Transverse colon (tissue), 4 donors: ENCODE data around the gene OAS2. TPM values are rescaled to one million over a fixed set of nuclear protein-coding genes. Genes with fewer than 3 reads are reported as not detected.

Source experiments
- DNase-seq: peaks from one replicate; pipeline ENCODE4 v3.0.0-alpha.2; 2019
- H3K27ac ChIP-seq, 4 donors: fragments of 200-600 bp; sonication (generic); 2 replicates each; pipeline ENCODE4 v1.5.1; 2016 to 2018; ENCODE audit warnings: inconsistent platforms in 4 of 4
- H3K27me3 ChIP-seq: fragments of 200-600 bp; sonication (generic); 2 replicates; pipeline ENCODE4 v1.5.1; 2017; ENCODE audit warnings: inconsistent platforms
- H3K36me3 ChIP-seq, 4 donors: fragments of 200-600 bp; sonication (generic); 2 replicates each; pipeline ENCODE4 v1.5.1; 2017 to 2019; ENCODE audit warnings: inconsistent platforms in 4 of 4
- H3K4me1 ChIP-seq, 4 donors: fragments of 200-600 bp; sonication (generic); 2 replicates each; pipeline ENCODE4 v1.5.1; 2017 to 2020; ENCODE audit warnings: inconsistent platforms in 4 of 4
- H3K4me3 ChIP-seq, 4 donors: fragments of 200-600 bp; sonication (generic); 1 replicate in 1 of 4; 2 replicates in 3 of 4; pipeline versions ENCODE4 v1.5.1 to v1.6.1; 2017 to 2019; ENCODE audit warnings: inconsistent platforms in 4 of 4
- H3K9me3 ChIP-seq, 2 donors: fragments of 200-600 bp; sonication (generic); 2 replicates each; pipeline ENCODE4 v1.5.1; 2017 to 2019; ENCODE audit warnings: inconsistent platforms in 2 of 2
- EP300 ChIP-seq: sonication (generic); formaldehyde crosslinking; IDR thresholded peaks from one replicate; pipeline ENCODE4 v1.6.1; 2017; ENCODE audit warnings: antibody characterized with exemption, low read depth
- POLR2A ChIP-seq: fragments of 450-650 bp; IDR thresholded peaks from one replicate; pipeline ENCODE4 v1.6.1; 2016; ENCODE audit warnings: antibody characterized with exemption, mild to moderate bottlenecking, moderate library complexity
- POLR2AphosphoS5 ChIP-seq, 3 donors: sonication (generic); formaldehyde crosslinking; IDR thresholded peaks; one replicate each; pipeline ENCODE4 v1.6.1; 2016; ENCODE audit warnings: antibody characterized with exemption in 3 of 3
- WGBS, 2 donors: methylation state at CpG; one replicate each; pipeline ENCODE4 v1.1.5; 2018; ENCODE audit warnings: low coverage in 1 of 2; 5-methylcytosine and 5-hydroxymethylcytosine counted together
- in situ Hi-C, 4 donors: fragments of 200-750 bp; cut with MboI; loops; one replicate each; pipeline versions ENCODE4 v1.15.0 to v1.15.1; 2017; ENCODE audit warnings: low sequenced_read_pairs in 3 of 4, low pct_ligation_motif_present in 1 of 4, low pct_unique_long_range_greater_than_20kb in 1 of 4
- intact Hi-C: fragments of 100-400 bp; cut with DNase I; formaldehyde crosslinking; loops from one replicate; pipeline ENCODE4 v1.15.1; 2023; ENCODE audit warnings: low total_unique reads
- total RNA-seq, 4 donors: library from RNA; depleted of rRNA; stranded (reverse); fragments of >200 nt; gene quantifications; one replicate each; pipeline ENCODE4 v1.1.0, GENCODE V29; 2016
- TF ChIP-seq, protein P1 (sequence below), 5 experiments: fragments of 200-600 bp in 3 of 5; fragments of 450-650 bp in 2 of 5; sonication (generic) in 3 of 5; IDR thresholded peaks; 1 replicate in 2 of 5; 2 replicates in 3 of 5; pipeline ENCODE4 v1.5.1; 2016 to 2017; ENCODE audit warnings: antibody characterized with exemption in 5 of 5, inconsistent platforms in 3 of 5, mild to moderate bottlenecking in 2 of 5, moderate library complexity in 1 of 5

Gene OAS2
- total RNA-seq, 4 donors from 2014 or later: 2.0 to 5.1 (median 3.5) TPM

DNA sequence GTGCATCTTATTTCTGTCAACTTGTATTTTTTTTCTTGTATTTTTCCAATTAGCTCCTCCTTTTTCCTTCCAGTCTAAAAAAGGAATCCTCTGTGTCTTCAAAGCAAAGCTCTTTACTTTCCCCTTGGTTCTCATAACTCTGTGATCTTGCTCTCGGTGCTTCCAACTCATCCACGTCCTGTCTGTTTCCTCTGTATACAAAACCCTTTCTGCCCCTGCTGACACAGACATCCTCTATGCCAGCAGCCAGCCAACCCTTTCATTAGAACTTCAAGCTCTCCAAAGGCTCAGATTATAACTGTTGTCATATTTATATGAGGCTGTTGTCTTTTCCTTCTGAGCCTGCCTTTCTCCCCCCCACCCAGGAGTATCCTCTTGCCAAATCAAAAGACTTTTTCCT lies 32.4 kb downstream of the OAS2 start:
- 60 to 86% methylated on average over 1 to 2 of the region's 2 CpGs for WGBS, 2 donors
- intact Hi-C loops: no loop called here

DNA sequence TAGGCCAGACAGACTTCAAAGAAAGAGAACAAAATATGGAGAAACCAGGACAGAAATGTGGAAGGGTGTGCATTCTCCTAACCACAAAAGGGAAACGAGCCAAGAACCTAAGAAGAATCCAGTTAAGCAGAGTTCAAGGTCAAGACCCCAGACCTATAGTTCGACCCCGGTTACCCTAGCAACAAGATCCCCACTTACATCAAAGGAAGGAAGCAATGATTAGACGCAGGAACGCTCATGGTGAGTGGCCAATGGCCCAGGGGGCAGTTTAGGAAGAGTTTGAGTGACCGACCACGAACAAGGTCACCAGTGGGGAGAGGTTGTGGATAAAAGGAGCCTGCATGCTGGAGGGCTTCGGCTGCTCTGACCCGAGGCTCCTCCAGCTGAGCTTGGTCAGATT lies 36.2 kb downstream of the OAS2 start:
- Histone ChIP-seq H3K9me3 (peaks cover 0 to 5% of the 10 kb centered on the region in 2 donors), H3K36me3 (peaks cover 0 to 8% (median 0%) of the 10 kb centered on the region in 4 donors), H3K27ac (no peak overlapping the region), H3K4me3 (no peak overlapping the region), H3K27me3 (no peaks in the 10 kb centered on the region), H3K4me1 (no peaks in the 10 kb centered on the region)
- in situ Hi-C loops (no loop called here), intact Hi-C loops (no loop called here)
- no peak for TF ChIP-seq POLR2AphosphoS5 (IDR thresholded peaks at IDR 0.05)
- TF ChIP-seq, protein P1, sequence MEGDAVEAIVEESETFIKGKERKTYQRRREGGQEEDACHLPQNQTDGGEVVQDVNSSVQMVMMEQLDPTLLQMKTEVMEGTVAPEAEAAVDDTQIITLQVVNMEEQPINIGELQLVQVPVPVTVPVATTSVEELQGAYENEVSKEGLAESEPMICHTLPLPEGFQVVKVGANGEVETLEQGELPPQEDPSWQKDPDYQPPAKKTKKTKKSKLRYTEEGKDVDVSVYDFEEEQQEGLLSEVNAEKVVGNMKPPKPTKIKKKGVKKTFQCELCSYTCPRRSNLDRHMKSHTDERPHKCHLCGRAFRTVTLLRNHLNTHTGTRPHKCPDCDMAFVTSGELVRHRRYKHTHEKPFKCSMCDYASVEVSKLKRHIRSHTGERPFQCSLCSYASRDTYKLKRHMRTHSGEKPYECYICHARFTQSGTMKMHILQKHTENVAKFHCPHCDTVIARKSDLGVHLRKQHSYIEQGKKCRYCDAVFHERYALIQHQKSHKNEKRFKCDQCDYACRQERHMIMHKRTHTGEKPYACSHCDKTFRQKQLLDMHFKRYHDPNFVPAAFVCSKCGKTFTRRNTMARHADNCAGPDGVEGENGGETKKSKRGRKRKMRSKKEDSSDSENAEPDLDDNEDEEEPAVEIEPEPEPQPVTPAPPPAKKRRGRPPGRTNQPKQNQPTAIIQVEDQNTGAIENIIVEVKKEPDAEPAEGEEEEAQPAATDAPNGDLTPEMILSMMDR (IDR thresholded peaks at IDR 0.05): no peak
- WGBS, 2 donors: 77 to 80% methylated on average over 1 to 9 of the region's 9 CpGs
- DNase-seq: no peak

More for the DNA sequence above, 32.4 kb downstream of the OAS2 start:
- Histone ChIP-seq H3K4me1 (no peaks in the 10 kb centered on the region), H3K9me3 (peaks cover 0 to 5% of the 10 kb centered on the region in 2 donors), H3K27me3 (no peaks in the 10 kb centered on the region), H3K36me3 (peaks cover 0 to 13% (median 0%) of the 10 kb centered on the region in 4 donors), H3K27ac (no peak overlapping the region), H3K4me3 (no peak overlapping the region)
- in situ Hi-C loops: no loop called here
- no peak for DNase-seq
- TF ChIP-seq, protein P1 (IDR thresholded peaks at IDR 0.05): no peak

DNA sequence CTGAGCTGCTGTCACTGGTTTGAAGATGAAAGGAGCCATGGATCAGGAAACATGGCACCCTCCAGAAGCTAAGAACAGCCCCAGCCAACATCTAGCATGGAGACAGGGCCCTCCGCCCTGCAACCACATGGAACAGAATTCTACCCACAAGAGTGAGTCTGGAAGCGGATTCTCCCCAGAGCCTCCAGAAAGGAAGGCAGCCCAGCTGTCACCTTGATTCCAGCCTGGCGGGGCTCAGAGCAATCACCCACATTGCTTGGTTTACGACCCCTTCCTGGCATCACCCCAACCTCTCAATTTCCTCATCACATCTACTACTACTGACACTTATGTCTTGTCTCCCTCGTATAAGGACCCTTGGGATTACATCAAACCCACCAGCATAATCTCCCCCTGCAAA lies 38.5 kb downstream of the OAS2 start:
- DNase-seq: no peak
- TF ChIP-seq, protein P1 (IDR thresholded peaks at IDR 0.05): no peak
- TF ChIP-seq EP300: no peak
- no peak for TF ChIP-seq POLR2A
- no peak for TF ChIP-seq POLR2AphosphoS5 (IDR thresholded peaks at IDR 0.05)
- WGBS, 2 donors: 29 to 63% methylated on average over 1 to 5 of the region's 5 CpGs
- in situ Hi-C loops (no loop called here), intact Hi-C loops (no loop called here)
- Histone ChIP-seq H3K27me3 (no peaks in the 10 kb centered on the region), H3K4me3 (no peak overlapping the region), H3K27ac (no peak overlapping the region), H3K36me3 (no peaks in the 10 kb centered on the region), H3K4me1 (no peaks in the 10 kb centered on the region), H3K9me3 (no peaks in the 10 kb centered on the region)

DNA sequence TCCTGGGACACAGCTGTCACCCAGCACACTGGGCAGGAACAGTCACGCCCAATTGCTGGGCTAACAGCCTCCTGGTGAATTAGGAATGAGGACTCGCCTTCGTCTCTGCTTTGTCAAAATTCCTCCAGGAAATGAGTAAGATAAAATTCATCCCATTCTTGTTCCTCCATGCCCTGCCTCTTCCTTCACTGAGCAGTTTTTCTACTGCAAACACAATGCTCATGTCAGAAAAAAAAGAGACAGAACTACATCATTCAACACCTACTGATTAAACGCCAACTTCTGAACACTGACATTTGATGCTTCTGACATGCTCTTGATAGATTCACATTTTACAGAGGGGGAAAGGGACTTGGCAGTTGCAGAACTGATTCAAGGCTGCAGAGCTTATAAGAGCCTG lies 40.7 kb downstream of the OAS2 start:
- DNase-seq: no peak
- in situ Hi-C loops: no loop called here
- WGBS, 2 donors: 52 to 54% methylated on average over 4 of the region's 4 CpGs

More for the DNA sequence above, 40.7 kb downstream of the OAS2 start:
- H3K27me3 ChIP-seq: no peaks in the 10 kb centered on the region
- no peaks in the 10 kb centered on the region for H3K9me3 ChIP-seq
- no peak overlapping the region for H3K27ac ChIP-seq
- no peaks in the 10 kb centered on the region for H3K4me1 ChIP-seq
- H3K36me3 ChIP-seq: no peaks in the 10 kb centered on the region
- H3K4me3 ChIP-seq: no peak overlapping the region
- TF ChIP-seq EP300 (no peak), POLR2AphosphoS5 (IDR thresholded peaks at IDR 0.05) (no peak)
- TF ChIP-seq, protein P1 (IDR thresholded peaks at IDR 0.05): no peak
- intact Hi-C loops: no loop called here
